HG02870 (cell line): ENCODE measurements around the gene KRTAP5-11.
"Not testable (repeated sequence)": the region's sequence is repeated elsewhere in the genome, so short reads cannot be mapped to it uniquely, and the experiment has no call there.

Source experiments
- ATAC-seq: cut with Tn5 transposase; IDR thresholded peaks from one replicate; pipeline ENCODE4 v1.9.1; 2021; ENCODE audit warnings: mild to moderate bottlenecking, moderate library complexity; ENCODE audit not compliant: unreplicated experiment

KRTAP5-11 gene

DNA sequence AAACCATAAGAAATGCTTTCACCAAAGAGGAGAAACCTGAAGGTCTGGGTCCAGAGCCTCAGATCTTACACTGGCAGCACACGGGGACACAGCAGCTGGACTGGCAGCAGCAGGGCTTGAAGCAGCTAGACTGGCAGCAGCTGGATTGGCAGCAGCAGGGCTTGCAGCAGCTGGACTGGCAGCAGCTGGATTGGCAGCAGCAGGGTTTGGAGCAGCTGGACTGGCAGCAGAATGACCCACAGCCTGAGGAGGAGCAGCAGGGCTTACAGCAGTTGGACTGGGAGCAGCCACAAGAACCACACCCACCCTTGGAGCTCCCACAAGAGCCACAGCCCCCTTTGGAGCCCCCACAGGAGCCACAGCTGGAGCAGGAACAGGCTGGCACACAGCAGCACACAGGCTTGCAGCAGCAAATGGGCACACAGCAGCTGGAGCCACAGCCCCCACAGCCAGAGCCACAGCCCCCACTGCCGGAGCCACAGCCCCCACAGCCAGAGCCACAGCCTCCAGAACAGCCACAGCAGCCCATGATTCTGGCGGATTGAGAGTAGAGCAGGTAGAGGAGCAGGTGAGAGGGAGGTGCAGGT lies at the start of gene KRTAP5-11:
TSS of gene KRTAP5-11 (minus strand) at position 567 of the 587 bp plus-strand sequence. CDS start at position 529, 38 bp downstream.
- no peak for ATAC-seq

- ATAC-seq, result not testable (repeated sequence)
Observed at GRCh38 chr11:71631551-71631950, 48.9 kb upstream of the KRTAP5-11 start.

GRCh38 chr11:71630071-71630470 lies 47.4 kb upstream of the KRTAP5-11 start:
- ATAC-seq, result not testable (repeated sequence)

- not testable (repeated sequence) for ATAC-seq
Observed at GRCh38 chr11:71628943-71629342, 46.3 kb upstream of the KRTAP5-11 start.

DNA sequence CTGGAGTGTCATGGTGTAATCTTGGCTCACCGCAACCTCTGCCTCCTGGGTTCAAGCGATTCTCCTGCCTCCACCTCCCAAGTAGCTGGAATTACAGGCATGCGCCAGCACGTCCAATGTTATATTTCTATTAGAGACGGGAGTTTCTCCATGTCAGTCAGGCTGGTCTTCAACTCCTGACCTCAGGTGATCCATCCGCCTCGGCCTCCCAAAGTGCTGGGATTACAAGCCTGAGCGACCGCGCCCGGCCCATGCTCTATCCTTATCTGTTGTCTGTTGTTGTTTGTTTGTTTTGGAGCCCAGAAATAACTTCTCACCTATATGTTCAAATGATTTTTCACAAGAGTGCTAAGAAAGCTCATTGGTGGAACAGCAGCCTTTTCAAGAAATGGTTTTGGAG lies 40.6 kb upstream of the KRTAP5-11 start:
- ATAC-seq, result not testable (repeated sequence)

GRCh38 chr11:71622561-71622960 lies 39.9 kb upstream of the KRTAP5-11 start:
- not testable (repeated sequence) for ATAC-seq

- ATAC-seq, result not testable (repeated sequence)
Observed at GRCh38 chr11:71615003-71615402, 32.3 kb upstream of the KRTAP5-11 start.

DNA sequence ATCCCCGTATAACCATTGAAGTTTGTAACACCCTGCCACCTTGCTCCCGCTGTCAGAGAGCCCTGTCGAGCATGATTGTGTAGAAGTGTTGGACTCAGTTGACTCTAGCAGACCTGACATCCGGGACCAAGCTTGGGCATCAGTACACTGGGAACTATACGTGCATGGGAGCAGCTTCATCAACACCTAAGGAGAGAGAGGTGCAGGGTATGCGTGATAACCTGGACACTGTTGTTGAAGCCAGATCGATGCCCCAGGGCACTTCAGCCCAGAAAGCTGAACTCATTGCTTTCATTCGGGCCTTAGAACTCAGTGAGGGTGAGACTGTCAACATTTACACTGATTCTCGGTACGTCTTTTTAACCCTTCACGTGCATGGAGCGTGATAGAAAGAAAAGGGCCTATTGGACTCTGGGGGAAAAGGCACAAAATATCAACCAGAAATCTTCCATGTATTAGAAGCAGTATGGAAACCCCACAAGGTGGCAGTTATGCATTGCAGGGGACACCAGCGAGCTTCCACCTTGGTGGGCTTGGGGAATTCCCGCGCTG lies 31.8 kb upstream of the KRTAP5-11 start:
- not testable (repeated sequence) for ATAC-seq

DNA sequence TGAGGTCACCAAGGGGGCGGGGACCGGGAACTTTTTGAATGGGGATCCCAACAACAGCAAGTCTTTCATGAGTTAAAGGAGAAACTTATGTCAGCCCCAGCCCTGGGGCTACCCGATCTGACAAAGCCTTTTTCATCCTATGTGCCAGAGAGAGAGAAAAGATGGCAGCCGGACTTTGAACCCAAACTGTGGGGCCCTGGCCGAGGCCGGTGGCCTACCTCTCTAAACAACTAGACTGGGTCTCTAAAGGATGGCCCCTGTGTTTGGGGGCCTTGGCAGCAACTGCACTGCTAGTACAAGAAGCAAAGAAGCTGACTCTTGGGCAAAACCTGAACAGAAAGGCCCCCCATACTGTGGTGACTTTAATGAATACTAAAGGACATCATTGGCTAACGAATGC lies 31.3 kb upstream of the KRTAP5-11 start:
- ATAC-seq, result not testable (repeated sequence)

DNA sequence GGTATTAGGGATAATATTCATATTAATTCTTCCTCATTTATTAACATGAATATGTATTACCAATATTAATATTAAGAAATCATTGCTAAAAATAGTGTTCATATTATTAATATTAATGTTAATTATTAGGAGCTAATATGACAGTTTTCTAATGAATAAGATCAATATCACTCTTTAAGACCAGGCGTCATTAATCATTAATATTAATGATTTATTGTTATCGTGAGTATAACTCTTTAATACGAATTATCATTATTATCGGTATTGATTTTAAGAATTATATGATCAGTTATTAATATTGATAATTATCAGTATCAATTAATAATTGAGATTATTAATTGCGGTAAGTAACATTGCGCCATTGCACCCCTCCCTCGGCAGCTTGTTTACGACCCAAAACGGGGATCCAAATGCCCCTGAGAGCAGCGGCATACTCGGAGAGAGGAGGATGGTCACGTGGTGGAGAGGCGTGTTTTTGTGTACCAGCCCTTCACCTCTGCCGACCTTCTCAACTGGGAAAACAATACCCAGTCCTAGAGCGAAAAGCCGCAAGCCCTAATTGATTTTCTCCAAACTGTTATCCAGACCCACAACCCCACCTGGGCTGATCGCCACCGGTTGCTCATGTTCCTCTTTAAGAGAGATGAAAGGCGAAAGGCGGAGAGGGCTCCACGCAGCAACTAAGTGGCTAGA lies 28.7 kb upstream of the KRTAP5-11 start:
- not testable (repeated sequence) for ATAC-seq

GRCh38 chr11:71608272-71608671 lies 25.6 kb upstream of the KRTAP5-11 start:
- not testable (repeated sequence) for ATAC-seq

DNA sequence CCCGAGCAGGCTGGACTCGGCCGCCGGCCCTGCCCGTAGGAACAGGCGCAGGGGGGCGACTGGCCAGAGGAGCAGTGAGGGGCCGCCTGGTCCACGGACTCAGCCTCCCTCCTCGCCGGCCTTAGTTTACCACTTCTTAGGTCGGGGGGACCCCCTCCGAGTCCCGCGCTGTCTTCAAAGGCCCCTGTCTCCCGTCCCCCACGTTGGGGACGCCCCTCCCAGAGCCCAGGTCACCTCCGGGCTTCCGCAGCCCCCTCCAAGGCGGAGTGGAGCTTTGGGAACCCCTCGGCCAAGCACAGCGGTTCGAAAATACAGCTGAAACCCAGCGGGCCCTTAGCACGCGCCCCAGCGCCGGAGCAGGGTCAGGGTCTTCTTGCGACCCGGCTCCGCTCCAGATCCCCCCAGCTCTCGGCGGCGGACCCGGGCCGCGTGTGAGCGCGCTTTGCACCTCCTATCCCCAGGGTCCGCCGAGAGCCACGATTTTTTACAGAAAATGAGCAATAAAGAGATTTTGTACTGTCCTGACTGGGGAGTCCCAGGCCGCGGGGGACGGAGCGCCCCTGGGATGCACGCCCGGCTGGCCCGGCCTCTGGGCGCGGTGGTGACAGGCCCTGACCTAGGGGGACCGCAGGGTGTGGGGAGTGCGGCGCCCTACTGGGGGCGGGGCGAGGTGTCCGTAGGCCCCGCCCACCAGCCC lies 25.0 kb upstream of the KRTAP5-11 start:
- not testable (repeated sequence) for ATAC-seq

GRCh38 chr11:71606853-71607519 lies 24.3 kb upstream of the KRTAP5-11 start:
- not testable (repeated sequence) for ATAC-seq

DNA sequence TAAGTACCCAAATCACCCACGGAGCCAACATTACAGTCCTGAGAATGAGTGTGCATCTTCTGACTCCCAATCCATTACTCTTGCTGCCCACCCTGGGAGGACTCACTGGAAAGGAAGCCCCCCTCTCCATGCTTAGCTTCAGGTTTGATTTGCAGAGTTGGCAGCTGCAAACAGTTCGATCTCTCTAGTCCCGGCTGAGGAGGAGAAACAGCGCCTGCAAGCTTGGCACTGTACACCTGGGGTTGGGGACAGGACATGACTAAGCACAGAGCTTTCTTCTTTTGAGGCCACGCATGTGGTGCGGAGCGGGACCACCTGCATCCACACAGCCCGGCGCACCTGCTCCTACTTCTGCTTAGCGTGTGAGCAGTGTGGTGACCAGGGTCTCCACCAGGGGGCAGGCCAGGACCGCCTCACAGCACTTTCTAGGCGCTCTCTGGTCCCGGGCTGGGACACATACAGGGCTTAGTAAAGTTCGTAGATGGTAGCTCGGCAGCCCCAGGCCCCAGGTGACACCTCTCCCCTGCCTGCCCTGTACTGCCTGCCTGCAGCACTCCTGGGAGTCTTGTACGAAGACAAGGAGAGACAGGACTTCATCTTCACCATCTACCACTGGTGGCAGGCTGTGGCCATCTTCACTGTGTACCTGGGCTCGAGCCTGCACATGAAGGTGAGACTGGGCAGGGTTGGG lies 22.3 kb upstream of the KRTAP5-11 start:
- ATAC-seq, result not testable (repeated sequence)

DNA sequence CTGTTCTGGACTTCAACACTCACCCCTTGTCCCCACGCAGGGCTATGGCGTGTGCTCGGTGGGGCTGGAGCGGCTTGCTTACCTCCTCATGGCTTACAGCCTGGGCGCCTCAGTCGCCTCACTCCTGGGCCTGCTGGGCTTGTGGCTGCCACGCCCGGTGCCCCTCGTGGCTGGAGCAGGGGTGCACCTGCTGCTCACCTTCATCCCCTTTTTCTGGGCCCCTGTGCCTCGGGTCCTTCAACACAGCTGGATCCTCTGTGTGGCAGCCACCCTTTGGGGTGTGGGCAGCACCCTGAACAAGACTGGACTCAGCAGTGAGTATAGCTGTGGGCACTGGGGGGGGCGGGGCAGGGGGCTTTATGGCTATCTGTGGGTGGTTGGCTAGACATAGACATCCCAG lies 20.5 kb upstream of the KRTAP5-11 start:
- ATAC-seq, result not testable (repeated sequence)

- ATAC-seq, result not testable (repeated sequence)
Observed at GRCh38 chr11:71589546-71589920, 6.9 kb upstream of the KRTAP5-11 start.

DNA sequence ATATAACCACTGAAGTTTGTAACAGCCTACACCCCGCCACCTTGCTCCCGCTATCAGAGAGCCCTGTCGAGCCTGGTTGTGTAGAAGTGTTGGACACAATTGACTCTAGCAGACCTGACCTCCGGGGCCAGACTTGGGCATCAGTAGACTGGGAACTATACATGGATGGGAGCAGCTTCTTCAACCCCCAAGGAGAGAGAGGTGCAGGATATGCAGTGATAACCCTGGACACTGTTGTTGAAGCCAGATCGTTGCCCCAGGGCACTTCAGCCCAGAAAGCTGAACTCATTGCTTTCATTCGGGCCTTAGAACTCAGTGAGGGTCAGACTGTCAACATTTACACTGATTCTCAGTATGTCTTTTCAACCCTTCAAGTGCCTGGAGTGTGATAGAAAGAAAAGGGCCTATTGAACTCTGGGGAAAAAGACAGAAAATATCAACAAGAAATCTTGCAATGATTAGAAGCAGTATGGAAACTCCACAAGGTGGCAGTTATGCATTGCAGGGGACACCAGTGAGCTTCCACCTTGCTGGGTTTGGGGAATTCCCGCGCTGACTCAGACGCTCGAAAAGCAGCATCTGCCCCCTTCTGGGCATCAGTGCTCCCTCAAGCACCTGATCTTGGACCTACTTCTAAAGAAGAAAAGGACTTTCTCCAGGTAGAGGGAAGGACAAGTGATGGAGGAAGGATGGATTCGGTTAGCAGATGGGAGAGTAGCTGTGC lies 6.3 kb upstream of the KRTAP5-11 start:
- not testable (repeated sequence) for ATAC-seq

- ATAC-seq, result not testable (repeated sequence)
Observed at GRCh38 chr11:71588314-71588713, 5.6 kb upstream of the KRTAP5-11 start.

GRCh38 chr11:71585673-71586072 lies 3.0 kb upstream of the KRTAP5-11 start:
- ATAC-seq, result not testable (repeated sequence)

GRCh38 chr11:71582969-71583368 lies 294 bp upstream of the KRTAP5-11 start:
- ATAC-seq, result not testable (repeated sequence)
